Transverse colon (tissue), 4 donors: Measurements from ENCODE around the gene CRK. TPM values are rescaled to one million over a fixed set of nuclear protein-coding genes. Genes with fewer than 3 reads are reported as not detected.
A peak's percentile ranks its signal among the peaks of the same experiment; 100 is the strongest.

ENCODE experiments used
- DNase-seq: peaks from one replicate; pipeline ENCODE4 v3.0.0-alpha.2; 2019
- H3K27ac ChIP-seq, 4 donors: fragments of 200-600 bp; sonication (generic); 2 replicates each; pipeline ENCODE4 v1.5.1; 2016 to 2018; ENCODE audit warnings: inconsistent platforms in 4 of 4
- H3K27me3 ChIP-seq: fragments of 200-600 bp; sonication (generic); 2 replicates; pipeline ENCODE4 v1.5.1; 2017; ENCODE audit warnings: inconsistent platforms
- H3K36me3 ChIP-seq, 4 donors: fragments of 200-600 bp; sonication (generic); 2 replicates each; pipeline ENCODE4 v1.5.1; 2017 to 2019; ENCODE audit warnings: inconsistent platforms in 4 of 4
- H3K4me1 ChIP-seq, 4 donors: fragments of 200-600 bp; sonication (generic); 2 replicates each; pipeline ENCODE4 v1.5.1; 2017 to 2020; ENCODE audit warnings: inconsistent platforms in 4 of 4
- H3K4me3 ChIP-seq, 4 donors: fragments of 200-600 bp; sonication (generic); 1 replicate in 1 of 4; 2 replicates in 3 of 4; pipeline versions ENCODE4 v1.5.1 to v1.6.1; 2017 to 2019; ENCODE audit warnings: inconsistent platforms in 4 of 4
- H3K9me3 ChIP-seq, 2 donors: fragments of 200-600 bp; sonication (generic); 2 replicates each; pipeline ENCODE4 v1.5.1; 2017 to 2019; ENCODE audit warnings: inconsistent platforms in 2 of 2
- EP300 ChIP-seq: sonication (generic); formaldehyde crosslinking; IDR thresholded peaks from one replicate; pipeline ENCODE4 v1.6.1; 2017; ENCODE audit warnings: antibody characterized with exemption, low read depth
- POLR2A ChIP-seq: fragments of 450-650 bp; IDR thresholded peaks from one replicate; pipeline ENCODE4 v1.6.1; 2016; ENCODE audit warnings: antibody characterized with exemption, mild to moderate bottlenecking, moderate library complexity
- POLR2AphosphoS5 ChIP-seq, 3 donors: sonication (generic); formaldehyde crosslinking; IDR thresholded peaks; one replicate each; pipeline ENCODE4 v1.6.1; 2016; ENCODE audit warnings: antibody characterized with exemption in 3 of 3
- WGBS, 2 donors: methylation state at CpG; one replicate each; pipeline ENCODE4 v1.1.5; 2018; ENCODE audit warnings: low coverage in 1 of 2; 5-methylcytosine and 5-hydroxymethylcytosine counted together
- in situ Hi-C, 4 donors: fragments of 200-750 bp; cut with MboI; loops; one replicate each; pipeline versions ENCODE4 v1.15.0 to v1.15.1; 2017; ENCODE audit warnings: low sequenced_read_pairs in 3 of 4, low pct_ligation_motif_present in 1 of 4, low pct_unique_long_range_greater_than_20kb in 1 of 4
- intact Hi-C: fragments of 100-400 bp; cut with DNase I; formaldehyde crosslinking; loops from one replicate; pipeline ENCODE4 v1.15.1; 2023; ENCODE audit warnings: low total_unique reads
- total RNA-seq, 4 donors: library from RNA; depleted of rRNA; stranded (reverse); fragments of >200 nt; gene quantifications; one replicate each; pipeline ENCODE4 v1.1.0, GENCODE V29; 2016
- TF ChIP-seq, protein P1 (sequence below), 5 experiments: fragments of 200-600 bp in 3 of 5; fragments of 450-650 bp in 2 of 5; sonication (generic) in 3 of 5; IDR thresholded peaks; 1 replicate in 2 of 5; 2 replicates in 3 of 5; pipeline ENCODE4 v1.5.1; 2016 to 2017; ENCODE audit warnings: antibody characterized with exemption in 5 of 5, inconsistent platforms in 3 of 5, mild to moderate bottlenecking in 2 of 5, moderate library complexity in 1 of 5

CRK gene
- total RNA-seq, 4 donors from 2014 or later = 33.4 to 95.3 (median 63.4) TPM

DNA sequence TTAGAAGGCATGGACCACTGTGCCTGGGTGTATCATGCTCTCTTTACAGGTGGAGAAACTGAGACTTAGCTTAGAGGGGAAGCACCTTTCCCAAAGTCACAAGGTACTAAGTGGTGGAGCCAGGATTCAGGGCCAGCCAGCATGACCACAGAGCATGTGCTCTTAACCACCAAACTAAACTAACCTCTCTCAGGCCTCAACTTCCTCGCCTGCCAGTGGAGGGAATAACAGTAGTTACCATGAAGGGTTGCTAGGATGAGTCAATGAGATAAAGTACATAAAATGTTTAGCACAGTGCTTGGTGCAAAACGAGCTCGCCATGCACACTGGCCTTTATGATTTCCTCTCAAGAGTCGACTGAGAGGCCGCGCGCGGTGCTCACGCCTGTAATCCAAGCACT is 42.8 kb upstream of the CRK start:
- 81% methylated on average over 9 of the region's 9 CpGs; no CpG with 5 or more reads in 1 of the 2 donors for WGBS, 2 donors
- no peak overlapping the region for H3K27ac ChIP-seq
- H3K27me3 ChIP-seq = no peaks in the 10 kb centered on the region
- no peak overlapping the region for H3K4me3 ChIP-seq
- H3K4me1 ChIP-seq = peaks cover 3 to 13% (median 6%) of the 10 kb centered on the region in 4 donors
- intact Hi-C loops (no loop called here), in situ Hi-C loops (no loop called here)
- H3K9me3 ChIP-seq = no peaks in the 10 kb centered on the region
- H3K36me3 ChIP-seq = peaks cover 0 to 15% (median 0%) of the 10 kb centered on the region in 4 donors
- TF ChIP-seq EP300 (no peak), POLR2AphosphoS5 (IDR thresholded peaks at IDR 0.05) (no peak), POLR2A (no peak)
- no peak for DNase-seq

DNA sequence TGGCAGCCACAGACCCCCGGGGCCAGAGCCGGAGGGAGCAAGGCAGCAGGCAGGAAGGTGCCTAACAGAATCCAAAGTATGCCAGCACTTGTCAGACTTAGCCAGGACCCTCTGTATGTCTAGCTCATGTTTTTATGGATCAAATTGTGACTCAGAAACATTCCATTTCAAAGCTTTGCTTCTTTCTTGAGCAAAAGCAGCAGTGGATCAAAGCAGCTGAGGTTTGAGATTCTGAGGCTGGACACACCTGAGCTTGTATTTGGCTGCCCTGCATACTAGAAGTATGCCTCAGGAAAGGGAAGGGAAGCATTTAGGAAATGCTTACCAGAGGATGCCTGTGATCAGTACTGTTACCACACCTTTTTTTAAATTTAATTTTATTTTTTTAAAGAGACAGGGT is 42.2 kb upstream of the CRK start:
- H3K36me3 ChIP-seq = peaks cover 0 to 15% (median 0%) of the 10 kb centered on the region in 4 donors
- no peak for DNase-seq
- no peak overlapping the region for H3K4me3 ChIP-seq
- no peak for TF ChIP-seq EP300
- TF ChIP-seq POLR2AphosphoS5 (IDR thresholded peaks at IDR 0.05) = no peak
- TF ChIP-seq, protein P1, sequence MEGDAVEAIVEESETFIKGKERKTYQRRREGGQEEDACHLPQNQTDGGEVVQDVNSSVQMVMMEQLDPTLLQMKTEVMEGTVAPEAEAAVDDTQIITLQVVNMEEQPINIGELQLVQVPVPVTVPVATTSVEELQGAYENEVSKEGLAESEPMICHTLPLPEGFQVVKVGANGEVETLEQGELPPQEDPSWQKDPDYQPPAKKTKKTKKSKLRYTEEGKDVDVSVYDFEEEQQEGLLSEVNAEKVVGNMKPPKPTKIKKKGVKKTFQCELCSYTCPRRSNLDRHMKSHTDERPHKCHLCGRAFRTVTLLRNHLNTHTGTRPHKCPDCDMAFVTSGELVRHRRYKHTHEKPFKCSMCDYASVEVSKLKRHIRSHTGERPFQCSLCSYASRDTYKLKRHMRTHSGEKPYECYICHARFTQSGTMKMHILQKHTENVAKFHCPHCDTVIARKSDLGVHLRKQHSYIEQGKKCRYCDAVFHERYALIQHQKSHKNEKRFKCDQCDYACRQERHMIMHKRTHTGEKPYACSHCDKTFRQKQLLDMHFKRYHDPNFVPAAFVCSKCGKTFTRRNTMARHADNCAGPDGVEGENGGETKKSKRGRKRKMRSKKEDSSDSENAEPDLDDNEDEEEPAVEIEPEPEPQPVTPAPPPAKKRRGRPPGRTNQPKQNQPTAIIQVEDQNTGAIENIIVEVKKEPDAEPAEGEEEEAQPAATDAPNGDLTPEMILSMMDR (IDR thresholded peaks at IDR 0.05) = no peak
- TF ChIP-seq POLR2A = no peak
- 71% methylated on average over 2 of the region's 2 CpGs; no CpG with 5 or more reads in 1 of the 2 donors for WGBS, 2 donors
- intact Hi-C loops = no loop called here
- no peak overlapping the region for H3K27ac ChIP-seq
- peaks cover 9 to 20% (median 10%) of the 10 kb centered on the region in 4 donors for H3K4me1 ChIP-seq
- in situ Hi-C loops = no loop called here
- H3K9me3 ChIP-seq = no peaks in the 10 kb centered on the region
- H3K27me3 ChIP-seq = no peaks in the 10 kb centered on the region

DNA sequence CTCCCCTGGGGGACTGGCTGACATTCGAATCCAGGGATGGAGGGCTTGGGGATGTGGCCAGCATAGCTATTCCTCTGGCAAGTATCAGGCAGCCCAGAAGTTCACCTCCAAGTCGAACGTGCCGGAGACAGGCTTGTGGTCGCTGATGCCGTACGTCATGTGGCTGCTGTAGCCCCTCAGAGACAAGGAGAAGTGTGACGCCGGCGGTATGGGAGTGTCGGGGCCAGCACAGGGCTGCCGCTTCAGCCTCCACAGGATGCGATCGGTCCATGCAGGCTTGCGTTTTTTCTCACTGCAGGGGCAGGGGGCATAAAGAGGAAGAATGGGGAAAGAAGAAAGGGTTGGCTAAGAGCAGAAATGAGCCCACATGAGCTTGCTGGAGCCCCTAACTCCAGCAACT is 41.8 kb upstream of the CRK start:
- DNase-seq = no peak
- Histone ChIP-seq H3K36me3 (peaks cover 0 to 15% (median 0%) of the 10 kb centered on the region in 4 donors), H3K4me1 (peaks cover 13 to 24% (median 14%) of the 10 kb centered on the region in 4 donors), H3K9me3 (no peaks in the 10 kb centered on the region), H3K27me3 (no peaks in the 10 kb centered on the region), H3K27ac (no peak overlapping the region), H3K4me3 (no peak overlapping the region)
- 92 to 93% methylated on average over 13 to 15 of the region's 15 CpGs for WGBS, 2 donors
- TF ChIP-seq, protein P1 (IDR thresholded peaks at IDR 0.05) = no peak
- TF ChIP-seq POLR2AphosphoS5 (IDR thresholded peaks at IDR 0.05) (no peak), EP300 (no peak), POLR2A (no peak)
- in situ Hi-C loops (no loop called here), intact Hi-C loops (no loop called here)

DNA sequence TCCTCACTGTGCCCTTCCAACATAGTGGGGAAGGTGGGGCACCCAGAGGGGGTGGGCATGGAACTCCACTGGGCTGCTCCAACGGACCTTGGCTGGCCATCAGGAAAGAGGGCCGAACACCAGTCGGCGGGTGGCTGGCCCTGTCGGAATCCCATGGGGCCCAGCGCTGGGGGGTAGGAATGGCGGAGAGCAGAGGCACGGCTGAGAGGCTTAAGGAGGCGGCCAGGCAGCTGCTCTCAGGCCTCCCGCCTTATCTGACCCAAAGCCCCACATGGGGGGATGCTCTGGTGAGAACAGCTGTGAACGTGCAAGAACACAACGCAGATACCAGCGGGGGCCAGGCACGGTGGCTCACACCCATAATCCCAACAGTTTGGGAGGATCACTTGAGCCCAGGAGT is 40.8 kb upstream of the CRK start:
- H3K9me3 ChIP-seq = no peaks in the 10 kb centered on the region
- H3K27me3 ChIP-seq = no peaks in the 10 kb centered on the region
- H3K4me1 ChIP-seq = peaks cover 23 to 33% (median 24%) of the 10 kb centered on the region in 4 donors
- TF ChIP-seq, protein P1 (IDR thresholded peaks at IDR 0.05) = no peak
- no peak for TF ChIP-seq POLR2AphosphoS5 (IDR thresholded peaks at IDR 0.05)
- no peak for TF ChIP-seq POLR2A
- no peak for TF ChIP-seq EP300
- DNase-seq = no peak
- intact Hi-C loops (no loop called here), in situ Hi-C loops (no loop called here)
- H3K36me3 ChIP-seq = peaks cover 0 to 15% (median 0%) of the 10 kb centered on the region in 4 donors
- H3K4me3 ChIP-seq = no peak overlapping the region
- 91% methylated on average over 14 of the region's 14 CpGs; no CpG with 5 or more reads in 1 of the 2 donors for WGBS, 2 donors
- H3K27ac ChIP-seq = peak overlapping the region in 1 of 4 donors; percentile 96
